Smooth muscle cell (in vitro differentiated cells): ENCODE data around the gene PRDM15. TPM values are rescaled to one million over a fixed set of nuclear protein-coding genes. Genes with fewer than 3 reads are reported as not detected.

Experiments used
- DNase-seq: peaks from one replicate; lab custom pipeline; 2025; ENCODE audit not compliant: unreplicated experiment; lab: John Stamatoyannopoulos, UW
- H2AFZ ChIP-seq: fragments of 200-600 bp; sonication (generic); 2 replicates; pipeline ENCODE4 v1.6.0; 2016; ENCODE audit warnings: antibody characterized with exemption, low read depth, mild to moderate bottlenecking
- H3F3A ChIP-seq: fragments of 200-600 bp; sonication (generic); 2 replicates; pipeline ENCODE4 v1.6.0; 2017; ENCODE audit warnings: antibody characterized with exemption, low read depth
- H3K27ac ChIP-seq: fragments of 200-600 bp; sonication (generic); 2 replicates; pipeline ENCODE4 v1.5.1; 2016; ENCODE audit warnings: low read depth, mild to moderate bottlenecking
- H3K27me3 ChIP-seq: fragments of 200-600 bp; sonication (generic); 2 replicates; pipeline ENCODE4 v1.6.1; 2016; ENCODE audit warnings: low read depth, mild to moderate bottlenecking
- H3K36me3 ChIP-seq: fragments of 200-600 bp; sonication (generic); 2 replicates; pipeline ENCODE4 v1.5.1; 2016; ENCODE audit warnings: low read depth
- H3K4me1 ChIP-seq: fragments of 200-600 bp; sonication (generic); 2 replicates; pipeline ENCODE4 v1.5.1; 2016; ENCODE audit warnings: low read depth
- H3K4me2 ChIP-seq: fragments of 200-600 bp; sonication (generic); 2 replicates; pipeline ENCODE4 v1.6.0; 2016; ENCODE audit warnings: mild to moderate bottlenecking
- H3K4me3 ChIP-seq: fragments of 200-600 bp; sonication (generic); 2 replicates; pipeline ENCODE4 v1.5.1; 2016; ENCODE audit warnings: mild to moderate bottlenecking
- H3K79me2 ChIP-seq: fragments of 200-600 bp; sonication (generic); 2 replicates; pipeline ENCODE4 v1.6.0; 2016; ENCODE audit warnings: low read depth, mild to moderate bottlenecking
- H3K9ac ChIP-seq: fragments of 200-600 bp; sonication (generic); 2 replicates; pipeline ENCODE4 v1.6.0; 2016; ENCODE audit warnings: low read depth
- H3K9me3 ChIP-seq: fragments of 200-600 bp; sonication (generic); replicated peaks from 2 replicates; pipeline ENCODE4 v1.5.1; 2016; ENCODE audit warnings: low read depth
- H4K20me1 ChIP-seq: fragments of 200-600 bp; sonication (generic); 2 replicates; pipeline ENCODE4 v1.6.0; 2016; ENCODE audit warnings: low read depth
- WGBS: methylation state at CpG from one replicate; pipeline ENCODE4 v1.1.7; 2016; ENCODE audit warnings: low lambda C conversion rate; 5-methylcytosine and 5-hydroxymethylcytosine counted together
- polyA plus RNA-seq: library from polyadenylated mRNA; unstranded; fragments of >200 nt; fragmentation: Nextera tagmentation; extraction: Ambion mirVana; gene quantifications from 2 replicates; pipeline ENCODE4 v1.2.1, GENCODE V29; 2016
- total RNA-seq: library from RNA; depleted of rRNA; stranded (reverse); fragments of >200 nt; gene quantifications from 2 replicates; pipeline ENCODE4 v1.2.3, GENCODE V29; 2014
- TF ChIP-seq, protein P1 (sequence below): fragments of 200-600 bp; sonication (generic); IDR thresholded peaks from 2 replicates; pipeline ENCODE4 v1.5.1; 2017; ENCODE audit warnings: borderline replicate concordance, mild to moderate bottlenecking, antibody characterized with exemption; ENCODE audit not compliant: insufficient read depth, poor library complexity, severe bottlenecking

The PRDM15 gene
- total and polyA plus RNA-seq, 2 experiments from 2014 or later, result 2.0 to 6.8 TPM

DNA sequence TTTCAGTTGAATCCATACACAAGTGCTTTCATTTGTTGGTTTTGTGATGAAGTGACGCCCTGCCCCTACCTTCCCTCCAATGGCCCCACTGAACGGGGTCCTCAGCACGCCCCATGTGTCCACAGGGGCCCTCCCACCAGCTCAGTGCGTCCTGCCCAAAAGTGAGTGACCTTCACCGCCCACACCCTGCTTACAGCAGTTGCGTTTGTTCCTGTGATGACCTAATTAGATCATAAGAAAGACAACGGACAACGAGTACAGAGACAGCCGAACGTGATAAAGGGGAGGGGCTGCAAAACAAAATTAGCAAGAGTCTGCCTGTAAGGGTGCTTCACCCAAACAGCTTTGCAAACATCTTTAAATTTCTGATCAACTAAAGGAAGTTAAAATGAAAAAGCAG, 74.1 kb downstream of the PRDM15 start:
- TF ChIP-seq, protein P1, sequence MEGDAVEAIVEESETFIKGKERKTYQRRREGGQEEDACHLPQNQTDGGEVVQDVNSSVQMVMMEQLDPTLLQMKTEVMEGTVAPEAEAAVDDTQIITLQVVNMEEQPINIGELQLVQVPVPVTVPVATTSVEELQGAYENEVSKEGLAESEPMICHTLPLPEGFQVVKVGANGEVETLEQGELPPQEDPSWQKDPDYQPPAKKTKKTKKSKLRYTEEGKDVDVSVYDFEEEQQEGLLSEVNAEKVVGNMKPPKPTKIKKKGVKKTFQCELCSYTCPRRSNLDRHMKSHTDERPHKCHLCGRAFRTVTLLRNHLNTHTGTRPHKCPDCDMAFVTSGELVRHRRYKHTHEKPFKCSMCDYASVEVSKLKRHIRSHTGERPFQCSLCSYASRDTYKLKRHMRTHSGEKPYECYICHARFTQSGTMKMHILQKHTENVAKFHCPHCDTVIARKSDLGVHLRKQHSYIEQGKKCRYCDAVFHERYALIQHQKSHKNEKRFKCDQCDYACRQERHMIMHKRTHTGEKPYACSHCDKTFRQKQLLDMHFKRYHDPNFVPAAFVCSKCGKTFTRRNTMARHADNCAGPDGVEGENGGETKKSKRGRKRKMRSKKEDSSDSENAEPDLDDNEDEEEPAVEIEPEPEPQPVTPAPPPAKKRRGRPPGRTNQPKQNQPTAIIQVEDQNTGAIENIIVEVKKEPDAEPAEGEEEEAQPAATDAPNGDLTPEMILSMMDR, result no peak
- 92% methylated on average over 10 of the region's 10 CpGs for WGBS

DNA sequence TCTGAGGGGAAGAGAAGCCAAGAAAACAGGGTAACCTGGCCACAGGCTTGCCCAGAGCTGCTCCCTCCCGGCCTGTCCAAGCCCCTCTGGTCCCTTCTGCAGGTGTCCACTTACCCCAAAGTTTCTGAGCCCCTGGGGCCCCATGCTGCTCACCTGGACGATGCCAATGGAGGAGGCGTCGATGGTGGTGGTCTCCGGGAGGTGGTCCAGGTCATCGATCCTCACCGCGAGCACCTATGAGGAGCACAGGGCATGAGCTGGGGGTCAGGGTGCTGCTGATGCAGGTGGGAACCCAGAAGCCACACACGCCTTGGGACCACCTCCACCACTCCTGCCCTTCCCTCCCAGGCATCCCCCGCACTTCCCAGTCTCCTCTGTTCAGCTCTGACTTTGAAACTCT, 74.8 kb downstream of the PRDM15 start:
- DNase-seq, result no peak
- no peak overlapping the region for H2AFZ ChIP-seq
- H3K4me1 ChIP-seq, result no peaks in the 10 kb centered on the region
- H3K9ac ChIP-seq, result no peak overlapping the region
- 98% methylated on average over 10 of the region's 10 CpGs for WGBS
- no peaks in the 10 kb centered on the region for H3K27me3 ChIP-seq
- H3K9me3 ChIP-seq, result no peaks in the 10 kb centered on the region
- no peaks in the 10 kb centered on the region for H3K36me3 ChIP-seq
- H3K79me2 ChIP-seq, result no peaks in the 10 kb centered on the region
- TF ChIP-seq, protein P1, result no peak
- no peak overlapping the region for H3K27ac ChIP-seq
- no peaks in the 10 kb centered on the region for H3F3A ChIP-seq
- no peak overlapping the region for H3K4me3 ChIP-seq
- no peaks in the 10 kb centered on the region for H4K20me1 ChIP-seq
- no peak overlapping the region for H3K4me2 ChIP-seq

More for the DNA sequence above, 74.1 kb downstream of the PRDM15 start:
- Histone ChIP-seq H3K79me2 (no peaks in the 10 kb centered on the region), H3K9me3 (no peaks in the 10 kb centered on the region), H3K9ac (no peak overlapping the region), H3K4me3 (no peak overlapping the region), H3F3A (no peaks in the 10 kb centered on the region), H3K4me1 (no peaks in the 10 kb centered on the region), H3K36me3 (no peaks in the 10 kb centered on the region), H3K27ac (no peak overlapping the region), H2AFZ (no peak overlapping the region), H3K4me2 (no peak overlapping the region), H4K20me1 (no peaks in the 10 kb centered on the region), H3K27me3 (no peaks in the 10 kb centered on the region)
- DNase-seq, result no peak

DNA sequence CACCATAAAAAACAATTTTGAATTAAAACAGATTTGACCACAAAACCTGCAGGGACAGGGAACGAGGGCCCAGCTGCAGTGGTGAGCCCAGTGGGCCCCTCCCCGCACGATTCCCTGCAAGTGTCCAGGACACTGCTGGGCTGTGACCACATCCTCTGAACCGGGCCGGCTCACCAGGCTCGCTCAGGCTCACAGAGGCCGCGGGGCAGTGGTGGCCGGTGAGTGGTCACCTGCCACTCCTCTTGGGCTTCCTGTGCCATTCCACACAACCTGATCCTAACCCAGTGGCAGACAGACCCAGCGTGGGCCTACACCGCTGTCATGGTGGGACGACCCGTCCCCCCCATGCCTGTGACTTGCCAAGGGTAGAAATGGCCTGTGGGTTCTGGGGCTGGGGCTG, 75.8 kb downstream of the PRDM15 start:
- H3K4me1 ChIP-seq, result no peaks in the 10 kb centered on the region
- H3K27ac ChIP-seq, result no peak overlapping the region
- WGBS, result 88% methylated on average over 13 of the region's 13 CpGs
- H3K4me3 ChIP-seq, result no peak overlapping the region
- H3K27me3 ChIP-seq, result no peaks in the 10 kb centered on the region
- H4K20me1 ChIP-seq, result no peaks in the 10 kb centered on the region
- H3K9ac ChIP-seq, result no peak overlapping the region
- no peaks in the 10 kb centered on the region for H3F3A ChIP-seq
- H2AFZ ChIP-seq, result no peak overlapping the region
- no peak overlapping the region for H3K4me2 ChIP-seq
- H3K9me3 ChIP-seq, result no peaks in the 10 kb centered on the region
- TF ChIP-seq, protein P1, result no peak
- H3K79me2 ChIP-seq, result no peaks in the 10 kb centered on the region
- no peaks in the 10 kb centered on the region for H3K36me3 ChIP-seq
- no peak for DNase-seq

DNA sequence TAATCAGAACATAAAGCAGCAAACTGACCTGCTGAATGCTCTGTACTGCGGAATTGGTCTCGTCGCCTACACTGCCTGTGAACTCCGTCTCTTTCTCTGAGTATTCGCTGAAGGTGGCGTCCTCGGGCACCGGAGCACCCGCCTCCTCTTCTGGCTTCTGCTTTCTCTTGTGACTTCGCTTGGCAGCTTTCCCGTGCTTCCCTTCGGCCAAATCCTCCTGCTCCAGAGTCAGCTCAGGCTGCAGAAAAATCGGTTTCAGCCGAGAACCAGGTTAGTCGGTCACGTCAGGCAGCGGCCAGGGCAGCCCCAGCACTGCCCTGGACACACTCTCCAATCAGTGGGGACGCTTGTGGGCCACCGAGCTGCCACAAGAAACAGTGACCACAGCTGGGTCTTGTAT, 76.5 kb downstream of the PRDM15 start:
- WGBS, result 96% methylated on average over 19 of the region's 19 CpGs
- H3K27me3 ChIP-seq, result no peaks in the 10 kb centered on the region
- H3K79me2 ChIP-seq, result no peaks in the 10 kb centered on the region
- H3K9me3 ChIP-seq, result no peaks in the 10 kb centered on the region
- no peaks in the 10 kb centered on the region for H4K20me1 ChIP-seq
- no peak overlapping the region for H3K9ac ChIP-seq
- TF ChIP-seq, protein P1, result no peak
- H3K4me2 ChIP-seq, result no peak overlapping the region
- no peak overlapping the region for H3K4me3 ChIP-seq
- no peak for DNase-seq
- no peaks in the 10 kb centered on the region for H3F3A ChIP-seq
- H2AFZ ChIP-seq, result no peak overlapping the region
- no peaks in the 10 kb centered on the region for H3K4me1 ChIP-seq
- H3K27ac ChIP-seq, result no peak overlapping the region
- H3K36me3 ChIP-seq, result no peaks in the 10 kb centered on the region
